Stimulated activated naive CD8-positive, alpha-beta T cell treated with anti-CD3 and anti-CD28 coated beads, Interleukin-15, Interleukin-2, amounts not matched to agents 100 U/mL and 50 U/mL, for 24 hours (primary cell): ENCODE data around the gene MYCBPAP.

Experiments
- ATAC-seq: fragments of 150-1000 bp; cut with Tn5 transposase; one replicate; pipeline ENCODE4 v1.10.0; 2021
- DNase-seq: peaks from one replicate; pipeline ENCODE4 v3.0.0; 2021

Gene MYCBPAP

GRCh38 chr17:50558091-50558490 lies 49.9 kb downstream of the MYCBPAP start:
- DNase-seq: no peak
- no peak for ATAC-seq

- ATAC-seq: no peak
- no peak for DNase-seq
Observed at GRCh38 chr17:50558581-50558940, 50.3 kb downstream of the MYCBPAP start.

- ATAC-seq: no peak
- peak; percentile 49 for DNase-seq
Observed at GRCh38 chr17:50558941-50559614, 50.8 kb downstream of the MYCBPAP start.

GRCh38 chr17:50559674-50560184 lies 51.5 kb downstream of the MYCBPAP start:
- ATAC-seq: peak; percentile 28
- peak; percentile 53 for DNase-seq

GRCh38 chr17:50560185-50560824 lies 52.1 kb downstream of the MYCBPAP start, which contains the start of gene CACNA1G:
Gene CACNA1G, plus strand, starts transcription at chr17:50560715. Its CDS starts 745 bp downstream, at chr17:50561460.
- DNase-seq (peak; percentile 92), ATAC-seq (peak; percentile 88)

GRCh38 chr17:50560931-50561745 lies 52.9 kb downstream of the MYCBPAP start:
- ATAC-seq (no peak), DNase-seq (no peak)

- ATAC-seq: no peak
- no peak for DNase-seq
Observed at GRCh38 chr17:50561746-50562141, 53.5 kb downstream of the MYCBPAP start.

GRCh38 chr17:50562242-50563091 lies 54.2 kb downstream of the MYCBPAP start:
- ATAC-seq (no peak), DNase-seq (peak; percentile 31)

- no peak for ATAC-seq
- no peak for DNase-seq
Observed at GRCh38 chr17:50563092-50563511, 54.9 kb downstream of the MYCBPAP start.

GRCh38 chr17:50564916-50565315 lies 56.7 kb downstream of the MYCBPAP start:
- DNase-seq (peak; percentile 15), ATAC-seq (no peak)

GRCh38 chr17:50565402-50566350 lies 57.4 kb downstream of the MYCBPAP start:
- DNase-seq (no peak), ATAC-seq (no peak)

- DNase-seq (no peak), ATAC-seq (no peak)
Observed at GRCh38 chr17:50566886-50567285, 58.6 kb downstream of the MYCBPAP start.

GRCh38 chr17:50568659-50569058 lies 60.4 kb downstream of the MYCBPAP start:
- ATAC-seq (no peak), DNase-seq (no peak)

- DNase-seq (no peak), ATAC-seq (no peak)
Observed at GRCh38 chr17:50569592-50569991, 61.4 kb downstream of the MYCBPAP start.

- no peak for DNase-seq
- no peak for ATAC-seq
Observed at GRCh38 chr17:50570032-50570431, 61.8 kb downstream of the MYCBPAP start.

- DNase-seq: no peak
- no peak for ATAC-seq
Observed at GRCh38 chr17:50570528-50570927, 62.3 kb downstream of the MYCBPAP start.

- ATAC-seq (no peak), DNase-seq (no peak)
Observed at GRCh38 chr17:50571681-50572080, 63.4 kb downstream of the MYCBPAP start.

GRCh38 chr17:50572541-50572940 lies 64.3 kb downstream of the MYCBPAP start:
- no peak for ATAC-seq
- no peak for DNase-seq

GRCh38 chr17:50573866-50574611 lies 65.8 kb downstream of the MYCBPAP start:
- DNase-seq (no peak), ATAC-seq (no peak)
